ENCODE data around the gene ALG10.

DNA sequence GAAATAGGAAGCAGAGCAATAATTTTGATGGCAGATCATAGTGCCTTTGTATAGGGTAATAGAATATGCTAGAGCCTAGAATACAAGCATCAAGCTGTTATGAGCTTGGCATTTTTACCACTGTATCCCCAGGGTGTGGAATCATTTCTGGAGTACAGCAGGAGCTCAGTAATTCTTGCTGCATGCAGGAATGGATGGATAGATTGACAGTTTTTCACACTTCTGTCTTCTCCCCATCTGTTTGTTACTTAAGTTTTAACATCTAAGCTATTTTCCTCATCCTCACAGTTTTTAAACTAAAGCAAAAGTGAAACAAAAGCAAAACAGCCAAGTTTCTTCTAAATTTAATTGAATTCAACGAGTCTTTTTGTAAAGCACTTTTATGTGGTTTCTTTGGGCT is 32.6 kb downstream of the ALG10 start:
- TF ChIP-seq, protein P1, sequence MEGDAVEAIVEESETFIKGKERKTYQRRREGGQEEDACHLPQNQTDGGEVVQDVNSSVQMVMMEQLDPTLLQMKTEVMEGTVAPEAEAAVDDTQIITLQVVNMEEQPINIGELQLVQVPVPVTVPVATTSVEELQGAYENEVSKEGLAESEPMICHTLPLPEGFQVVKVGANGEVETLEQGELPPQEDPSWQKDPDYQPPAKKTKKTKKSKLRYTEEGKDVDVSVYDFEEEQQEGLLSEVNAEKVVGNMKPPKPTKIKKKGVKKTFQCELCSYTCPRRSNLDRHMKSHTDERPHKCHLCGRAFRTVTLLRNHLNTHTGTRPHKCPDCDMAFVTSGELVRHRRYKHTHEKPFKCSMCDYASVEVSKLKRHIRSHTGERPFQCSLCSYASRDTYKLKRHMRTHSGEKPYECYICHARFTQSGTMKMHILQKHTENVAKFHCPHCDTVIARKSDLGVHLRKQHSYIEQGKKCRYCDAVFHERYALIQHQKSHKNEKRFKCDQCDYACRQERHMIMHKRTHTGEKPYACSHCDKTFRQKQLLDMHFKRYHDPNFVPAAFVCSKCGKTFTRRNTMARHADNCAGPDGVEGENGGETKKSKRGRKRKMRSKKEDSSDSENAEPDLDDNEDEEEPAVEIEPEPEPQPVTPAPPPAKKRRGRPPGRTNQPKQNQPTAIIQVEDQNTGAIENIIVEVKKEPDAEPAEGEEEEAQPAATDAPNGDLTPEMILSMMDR (IDR thresholded peaks at IDR 0.05; ENCODE audit: insufficient read depth, low read length): no peak
- TF ChIP-seq, protein P2, sequence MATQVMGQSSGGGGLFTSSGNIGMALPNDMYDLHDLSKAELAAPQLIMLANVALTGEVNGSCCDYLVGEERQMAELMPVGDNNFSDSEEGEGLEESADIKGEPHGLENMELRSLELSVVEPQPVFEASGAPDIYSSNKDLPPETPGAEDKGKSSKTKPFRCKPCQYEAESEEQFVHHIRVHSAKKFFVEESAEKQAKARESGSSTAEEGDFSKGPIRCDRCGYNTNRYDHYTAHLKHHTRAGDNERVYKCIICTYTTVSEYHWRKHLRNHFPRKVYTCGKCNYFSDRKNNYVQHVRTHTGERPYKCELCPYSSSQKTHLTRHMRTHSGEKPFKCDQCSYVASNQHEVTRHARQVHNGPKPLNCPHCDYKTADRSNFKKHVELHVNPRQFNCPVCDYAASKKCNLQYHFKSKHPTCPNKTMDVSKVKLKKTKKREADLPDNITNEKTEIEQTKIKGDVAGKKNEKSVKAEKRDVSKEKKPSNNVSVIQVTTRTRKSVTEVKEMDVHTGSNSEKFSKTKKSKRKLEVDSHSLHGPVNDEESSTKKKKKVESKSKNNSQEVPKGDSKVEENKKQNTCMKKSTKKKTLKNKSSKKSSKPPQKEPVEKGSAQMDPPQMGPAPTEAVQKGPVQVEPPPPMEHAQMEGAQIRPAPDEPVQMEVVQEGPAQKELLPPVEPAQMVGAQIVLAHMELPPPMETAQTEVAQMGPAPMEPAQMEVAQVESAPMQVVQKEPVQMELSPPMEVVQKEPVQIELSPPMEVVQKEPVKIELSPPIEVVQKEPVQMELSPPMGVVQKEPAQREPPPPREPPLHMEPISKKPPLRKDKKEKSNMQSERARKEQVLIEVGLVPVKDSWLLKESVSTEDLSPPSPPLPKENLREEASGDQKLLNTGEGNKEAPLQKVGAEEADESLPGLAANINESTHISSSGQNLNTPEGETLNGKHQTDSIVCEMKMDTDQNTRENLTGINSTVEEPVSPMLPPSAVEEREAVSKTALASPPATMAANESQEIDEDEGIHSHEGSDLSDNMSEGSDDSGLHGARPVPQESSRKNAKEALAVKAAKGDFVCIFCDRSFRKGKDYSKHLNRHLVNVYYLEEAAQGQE (IDR thresholded peaks at IDR 0.05; ENCODE audit: insufficient replicate concordance, low read depth): no peak
- TF ChIP-seq POLR2AphosphoS5 (IDR thresholded peaks at IDR 0.05; ENCODE audit: low read depth): no peak
